CD14-positive monocyte (primary cell): ENCODE measurements around the gene SLIT3. TPM values are rescaled to one million over a fixed set of nuclear protein-coding genes. Genes with fewer than 3 reads are reported as not detected.

Experiments used
- DNase-seq, 3 donors: peaks; one replicate each; pipeline ENCODE4 v3.0.0-alpha.2; 2011 to 2022
- H2AFZ ChIP-seq: 2 replicates; pipeline ENCODE4 v1.6.0; 2012; ENCODE audit warnings: mild to moderate bottlenecking, low read depth, low read length, inconsistent platforms; ENCODE audit not compliant: insufficient read depth, poor library complexity, severe bottlenecking
- H3K27ac ChIP-seq, 2 donors: 1 replicate in 1 of 2; 2 replicates in 1 of 2; pipeline ENCODE4 v1.5.1; 2012 to 2013; ENCODE audit warnings: low read length in 2 of 2, control low read depth in 1 of 2, inconsistent platforms in 1 of 2, low read depth in 1 of 2, mild to moderate bottlenecking in 1 of 2
- H3K27me3 ChIP-seq, 2 donors: one replicate each; pipeline versions ENCODE4 v1.6.0 to v1.6.1; 2011 to 2013; ENCODE audit warnings: low read length in 2 of 2; ENCODE audit not compliant: control insufficient read depth in 2 of 2, insufficient read depth in 2 of 2
- H3K36me3 ChIP-seq, 2 donors: replicated peaks in 1 of 2; 1 replicate in 1 of 2; 2 replicates in 1 of 2; pipeline versions ENCODE4 v1.5.1 to v1.6.1; 2012 to 2013; ENCODE audit warnings: low read length in 2 of 2, control low read depth in 1 of 2, inconsistent platforms in 1 of 2, mild to moderate bottlenecking in 1 of 2; ENCODE audit not compliant: insufficient read depth in 2 of 2, control insufficient read depth in 1 of 2
- H3K4me1 ChIP-seq, 2 donors: 1 replicate in 1 of 2; 2 replicates in 1 of 2; pipeline versions ENCODE4 v1.5.1 to v1.6.1; 2012 to 2013; ENCODE audit warnings: low read length in 2 of 2, control low read depth in 1 of 2, inconsistent platforms in 1 of 2, mild to moderate bottlenecking in 1 of 2, moderate library complexity in 1 of 2; ENCODE audit not compliant: insufficient read depth in 2 of 2, control insufficient read depth in 1 of 2
- H3K4me2 ChIP-seq: replicated peaks from 2 replicates; pipeline ENCODE3; 2012; ENCODE audit warnings: low read length, moderate library complexity, mild to moderate bottlenecking; ENCODE audit not compliant: poor library complexity, severe bottlenecking; ENCODE audit errors: extremely low read depth
- H3K4me3 ChIP-seq, 3 experiments: fragments of 200-600 bp in 1 of 3; sonication (generic) in 1 of 3; replicated peaks in 1 of 3; 1 replicate in 2 of 3; 2 replicates in 1 of 3; pipeline ENCODE4 v1.5.1; 2011 to 2013; ENCODE audit warnings: low read length in 3 of 3, mild to moderate bottlenecking in 3 of 3, control low read depth in 2 of 3, low read depth in 2 of 3, inconsistent platforms in 1 of 3, moderate library complexity in 1 of 3
- H3K79me2 ChIP-seq: 2 replicates; pipeline ENCODE4 v1.6.0; 2012; ENCODE audit warnings: mild to moderate bottlenecking, control low read depth, inconsistent platforms, low read length, moderate library complexity; ENCODE audit not compliant: insufficient read depth
- H3K9ac ChIP-seq: 2 replicates; pipeline ENCODE4 v1.6.0; 2017; ENCODE audit warnings: low read length, mild to moderate bottlenecking; ENCODE audit not compliant: insufficient read depth, poor library complexity, severe bottlenecking
- H3K9me3 ChIP-seq, 2 donors: replicated peaks in 1 of 2; 1 replicate in 1 of 2; 2 replicates in 1 of 2; pipeline versions ENCODE4 v1.5.1 to v1.6.1; 2012 to 2013; ENCODE audit warnings: low read length in 2 of 2, control low read depth in 1 of 2; ENCODE audit not compliant: control insufficient read depth in 1 of 2, insufficient read depth in 1 of 2
- H4K20me1 ChIP-seq: 2 replicates; pipeline ENCODE4 v1.6.0; 2012; ENCODE audit warnings: mild to moderate bottlenecking, low read length, control low read depth, moderate library complexity; ENCODE audit not compliant: insufficient read depth
- H3K27ac Mint-ChIP-seq, 7 donors: one replicate each; pipeline ENCODE4 v1.8.0; 2020; ENCODE audit warnings: mild to moderate bottlenecking in 7 of 7, mixed read lengths in 7 of 7, moderate library complexity in 6 of 7, inconsistent platforms in 2 of 7
- H3K27me3 Mint-ChIP-seq, 3 donors: one replicate each; pipeline ENCODE4 v1.8.0; 2021 to 2022; ENCODE audit warnings: low read depth in 3 of 3, mild to moderate bottlenecking in 3 of 3, mixed read lengths in 3 of 3, moderate library complexity in 3 of 3, inconsistent platforms in 1 of 3
- H3K36me3 Mint-ChIP-seq, 2 donors: one replicate each; pipeline ENCODE4 v1.8.0; 2020; ENCODE audit warnings: mixed read lengths in 2 of 2, inconsistent platforms in 1 of 2, mild to moderate bottlenecking in 1 of 2
- H3K4me1 Mint-ChIP-seq: one replicate; pipeline ENCODE4 v1.8.0; 2020; ENCODE audit warnings: mild to moderate bottlenecking, mixed read lengths
- H3K4me3 Mint-ChIP-seq, 2 donors: one replicate each; pipeline ENCODE4 v1.8.0; 2020; ENCODE audit warnings: mild to moderate bottlenecking in 2 of 2, mixed read lengths in 2 of 2, moderate library complexity in 1 of 2
- H3K9me3 Mint-ChIP-seq, 7 donors: one replicate each; pipeline ENCODE4 v1.8.0; 2020 to 2022; ENCODE audit warnings: mixed read lengths in 7 of 7, mild to moderate bottlenecking in 6 of 7, moderate library complexity in 6 of 7, inconsistent platforms in 2 of 7
- WGBS: methylation state at CpG from one replicate; pipeline ENCODE4 v1.1.5; 2013; ENCODE audit warnings: missing lambda C conversion rate; ENCODE audit not compliant: insufficient coverage; 5-methylcytosine and 5-hydroxymethylcytosine counted together
- intact Hi-C, 2 donors: fragments of 100-400 bp; cut with micrococcal nuclease; formaldehyde crosslinking; loops; one replicate each; pipeline versions ENCODE4 v1.15.0 to v1.15.1; 2023
- polyA plus RNA-seq, 3 donors: library from polyadenylated mRNA; depleted of rRNA in 1 of 3; unstranded in 2 of 3; stranded (reverse) in 1 of 3; fragments of 300-500 nt in 2 of 3; fragments of >200 nt in 1 of 3; fragmentation: Illumina TruSeq in 2 of 3; gene quantifications; 1 replicate in 2 of 3; 2 replicates in 1 of 3; pipeline ENCODE4 v1.2.3, GENCODE V29; 2012 to 2021
- TF ChIP-seq, protein P1 (sequence below): fragments of 200-600 bp; IDR thresholded peaks from one replicate; pipeline ENCODE4 v1.8.0; 2022; ENCODE audit warnings: antibody characterized with exemption, mild to moderate bottlenecking

Gene SLIT3
- polyA plus RNA-seq, 3 donors: not detected

DNA sequence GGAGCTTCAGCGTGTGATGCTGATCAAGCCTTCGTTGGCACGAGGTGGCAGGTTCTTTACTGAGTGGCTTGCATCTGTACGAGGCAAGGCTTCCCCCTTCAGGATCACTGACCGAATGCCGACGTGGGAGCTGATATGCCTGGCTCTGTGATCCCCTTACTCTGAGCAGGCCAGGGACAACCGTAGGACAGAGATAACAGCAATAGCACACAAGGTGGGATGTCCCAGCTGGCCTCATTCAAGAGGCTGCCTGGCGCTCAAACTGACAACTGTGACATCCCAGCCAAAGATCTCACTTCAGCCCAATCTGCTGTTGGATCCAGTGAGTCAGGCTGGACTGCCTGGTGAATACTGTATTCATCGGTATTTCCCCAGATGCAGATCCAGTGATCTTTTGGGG, 522.4 kb downstream of the SLIT3 start:
- Mint-ChIP-seq H3K4me1 (no peaks in the 10 kb centered on the region), H3K4me3 (no peak overlapping the region), H3K9me3 (peaks cover 0 to 9% (median 1%) of the 10 kb centered on the region in 7 donors), H3K36me3 (no peaks in the 10 kb centered on the region), H3K27me3 (peaks cover 1 to 8% (median 4%) of the 10 kb centered on the region in 3 donors), H3K27ac (no peak overlapping the region)
- Histone ChIP-seq H3K27ac (no peak overlapping the region), H3K9me3 (no peaks in the 10 kb centered on the region), H3K79me2 (no peaks in the 10 kb centered on the region), H3K9ac (no peak overlapping the region), H2AFZ (no peak overlapping the region), H4K20me1 (no peaks in the 10 kb centered on the region), H3K27me3 (no peaks in the 10 kb centered on the region), H3K4me1 (no peaks in the 10 kb centered on the region), H3K36me3 (no peaks in the 10 kb centered on the region), H3K4me2 (no peak overlapping the region), H3K4me3 (no peak overlapping the region)
- intact Hi-C loops: no loop called here
- DNase-seq: no peak
- TF ChIP-seq, protein P1, sequence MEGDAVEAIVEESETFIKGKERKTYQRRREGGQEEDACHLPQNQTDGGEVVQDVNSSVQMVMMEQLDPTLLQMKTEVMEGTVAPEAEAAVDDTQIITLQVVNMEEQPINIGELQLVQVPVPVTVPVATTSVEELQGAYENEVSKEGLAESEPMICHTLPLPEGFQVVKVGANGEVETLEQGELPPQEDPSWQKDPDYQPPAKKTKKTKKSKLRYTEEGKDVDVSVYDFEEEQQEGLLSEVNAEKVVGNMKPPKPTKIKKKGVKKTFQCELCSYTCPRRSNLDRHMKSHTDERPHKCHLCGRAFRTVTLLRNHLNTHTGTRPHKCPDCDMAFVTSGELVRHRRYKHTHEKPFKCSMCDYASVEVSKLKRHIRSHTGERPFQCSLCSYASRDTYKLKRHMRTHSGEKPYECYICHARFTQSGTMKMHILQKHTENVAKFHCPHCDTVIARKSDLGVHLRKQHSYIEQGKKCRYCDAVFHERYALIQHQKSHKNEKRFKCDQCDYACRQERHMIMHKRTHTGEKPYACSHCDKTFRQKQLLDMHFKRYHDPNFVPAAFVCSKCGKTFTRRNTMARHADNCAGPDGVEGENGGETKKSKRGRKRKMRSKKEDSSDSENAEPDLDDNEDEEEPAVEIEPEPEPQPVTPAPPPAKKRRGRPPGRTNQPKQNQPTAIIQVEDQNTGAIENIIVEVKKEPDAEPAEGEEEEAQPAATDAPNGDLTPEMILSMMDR: no peak
- WGBS: 96% methylated on average over 10 of the region's 10 CpGs

DNA sequence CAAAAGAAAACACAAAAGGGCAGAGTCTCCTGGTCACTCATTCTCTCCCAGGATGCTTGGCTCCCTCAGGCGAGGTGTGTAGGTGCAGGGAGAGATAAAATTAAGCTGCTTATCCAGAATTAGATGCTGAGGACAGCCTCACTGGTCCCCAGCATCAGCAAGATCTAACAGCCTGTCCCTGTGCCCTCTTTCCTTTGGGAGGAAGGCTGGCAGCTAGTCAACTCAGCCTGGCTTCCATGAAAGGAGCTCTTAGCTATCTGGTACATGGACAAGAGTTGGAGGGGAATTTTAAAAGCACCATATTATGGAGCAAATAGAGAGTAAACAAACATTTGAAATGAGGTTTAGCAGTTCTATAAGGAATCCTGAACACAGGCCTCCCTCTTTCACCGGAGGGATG, 523.3 kb downstream of the SLIT3 start:
- no peak overlapping the region for H3K4me3 Mint-ChIP-seq
- H3K27ac ChIP-seq: no peak overlapping the region
- H2AFZ ChIP-seq: no peak overlapping the region
- WGBS: no CpG with 5 or more reads among the region's 2 CpGs
- intact Hi-C loops: no loop called here
- no peaks in the 10 kb centered on the region for H3K36me3 ChIP-seq
- no peaks in the 10 kb centered on the region for H3K9me3 ChIP-seq
- no peaks in the 10 kb centered on the region for H3K4me1 Mint-ChIP-seq
- H3K27ac Mint-ChIP-seq: no peak overlapping the region
- no peak overlapping the region for H3K4me3 ChIP-seq
- no peak overlapping the region for H3K9ac ChIP-seq
- no peaks in the 10 kb centered on the region for H3K4me1 ChIP-seq
- H3K4me2 ChIP-seq: no peak overlapping the region
- no peaks in the 10 kb centered on the region for H3K79me2 ChIP-seq
- TF ChIP-seq, protein P1: no peak
- no peaks in the 10 kb centered on the region for H3K27me3 ChIP-seq
- peaks cover 1 to 7% (median 4%) of the 10 kb centered on the region in 3 donors for H3K27me3 Mint-ChIP-seq
- peaks cover 0 to 9% (median 1%) of the 10 kb centered on the region in 7 donors for H3K9me3 Mint-ChIP-seq
- H3K36me3 Mint-ChIP-seq: no peaks in the 10 kb centered on the region
- H4K20me1 ChIP-seq: no peaks in the 10 kb centered on the region
- no peak for DNase-seq
